ENCODE results near the gene HBP1.

The HBP1 gene

GRCh38 chr7:107168233-107169119 is at the start of gene HBP1:
Gene HBP1 (plus strand): TSS chr7:107169003. CDS start chr7:107179894, 10,891 bp downstream.
- H3K4me3 ChIP-seq (ENCODE audit: low read depth in 1 of 2, low read length in 1 of 2), result peak within 1 kb of the TSS; percentile 86 to 93
- peaks cover 24 to 40% of the 10 kb centered on the region in 2 experiments for H3K4me1 ChIP-seq (ENCODE audit: control insufficient read depth in 1 of 2, insufficient read depth in 1 of 2, low read depth in 1 of 2, low read length in 1 of 2)
- no peak for TF ChIP-seq CTCF (IDR thresholded peaks at IDR 0.05)
- H3K36me3 ChIP-seq, result peaks cover 5% of the 10 kb centered on the region
- no peaks in the 10 kb centered on the region for H3K9me3 ChIP-seq
- H3K27ac ChIP-seq, result peak within 1 kb of the TSS; percentile 99
- no peaks in the 10 kb centered on the region for H3K27me3 ChIP-seq

- no peaks in the 10 kb centered on the region for H3K4me1 ChIP-seq (ENCODE audit: control insufficient read depth in 1 of 2, insufficient read depth in 1 of 2, low read depth in 1 of 2, low read length in 1 of 2)
- H3K27ac ChIP-seq, result no peak overlapping the region
- no peak for TF ChIP-seq CTCF (IDR thresholded peaks at IDR 0.05)
Measured at GRCh38 chr7:107119376-107120105, 49.3 kb upstream of the HBP1 start.

GRCh38 chr7:107122486-107122911 is 46.3 kb upstream of the HBP1 start:
- no peaks in the 10 kb centered on the region for H3K36me3 ChIP-seq

More at GRCh38 chr7:107119376-107120105, 49.3 kb upstream of the HBP1 start:
- no peaks in the 10 kb centered on the region for H3K36me3 ChIP-seq
- no peak overlapping the region for H3K4me3 ChIP-seq (ENCODE audit: low read depth in 1 of 2, low read length in 1 of 2)
- no peaks in the 10 kb centered on the region for H3K27me3 ChIP-seq
- no peaks in the 10 kb centered on the region for H3K9me3 ChIP-seq

GRCh38 chr7:107123392-107123791 is 45.4 kb upstream of the HBP1 start:
- H3K27me3 ChIP-seq, result no peaks in the 10 kb centered on the region
- H3K9me3 ChIP-seq, result no peaks in the 10 kb centered on the region
- no peak overlapping the region for H3K4me3 ChIP-seq (ENCODE audit: low read depth in 1 of 2, low read length in 1 of 2)
- H3K36me3 ChIP-seq, result no peaks in the 10 kb centered on the region
- H3K27ac ChIP-seq, result no peak overlapping the region
- peaks cover 0 to 3% of the 10 kb centered on the region in 2 experiments for H3K4me1 ChIP-seq (ENCODE audit: control insufficient read depth in 1 of 2, insufficient read depth in 1 of 2, low read depth in 1 of 2, low read length in 1 of 2)
- no peak for TF ChIP-seq CTCF (IDR thresholded peaks at IDR 0.05)

More at GRCh38 chr7:107122486-107122911, 46.3 kb upstream of the HBP1 start:
- Histone ChIP-seq H3K9me3 (no peaks in the 10 kb centered on the region), H3K4me3 (ENCODE audit: low read depth in 1 of 2, low read length in 1 of 2) (no peak overlapping the region), H3K4me1 (ENCODE audit: control insufficient read depth in 1 of 2, insufficient read depth in 1 of 2, low read depth in 1 of 2, low read length in 1 of 2) (peaks cover 0 to 3% of the 10 kb centered on the region in 2 experiments), H3K27ac (no peak overlapping the region), H3K27me3 (no peaks in the 10 kb centered on the region)
- no peak for TF ChIP-seq CTCF (IDR thresholded peaks at IDR 0.05)

GRCh38 chr7:107125475-107125874 is 43.3 kb upstream of the HBP1 start:
- peaks cover 0 to 3% of the 10 kb centered on the region in 2 experiments for H3K4me1 ChIP-seq (ENCODE audit: control insufficient read depth in 1 of 2, insufficient read depth in 1 of 2, low read depth in 1 of 2, low read length in 1 of 2)
- H3K4me3 ChIP-seq (ENCODE audit: low read depth in 1 of 2, low read length in 1 of 2), result no peak overlapping the region
- no peaks in the 10 kb centered on the region for H3K36me3 ChIP-seq
- H3K27me3 ChIP-seq, result no peaks in the 10 kb centered on the region
- no peak for TF ChIP-seq CTCF (IDR thresholded peaks at IDR 0.05)
- no peak overlapping the region for H3K27ac ChIP-seq
- no peaks in the 10 kb centered on the region for H3K9me3 ChIP-seq

Data from neutrophil (primary cell).